K562 (cell line): ENCODE results near the gene OR10C1.

ENCODE experiments used
- GATA2 ChIP-seq: sonication (generic); formaldehyde crosslinking; IDR thresholded peaks from 2 replicates; pipeline ENCODE4 v1.4.0; 2020; ENCODE audit warnings: mild to moderate bottlenecking, missing genetic modification reagents
- KLF6 ChIP-seq: fragments of 250-450 bp; sonication (Bioruptor Pico); IDR thresholded peaks from 2 replicates; pipeline ENCODE4 v1.4.0; 2020; ENCODE audit warnings: mild to moderate bottlenecking, moderate library complexity, borderline replicate concordance
- NR3C1 ChIP-seq: sonication (generic); formaldehyde crosslinking; IDR thresholded peaks from 2 replicates; pipeline ENCODE4 v1.8.1; 2022; ENCODE audit warnings: missing genetic modification reagents
- POLR2A ChIP-seq: fragments of 450-650 bp; conservative IDR thresholded peaks from 2 replicates; pipeline ENCODE4 v1.6.1; 2016
- RCOR1 ChIP-seq, 2 experiments: IDR thresholded peaks; 2 replicates each; pipeline ENCODE4 v1.6.1; 2012; ENCODE audit warnings: low read depth in 2 of 2, low read length in 2 of 2, borderline replicate concordance in 1 of 2, improper control_type of control experiment in 1 of 2
- SMAD3 ChIP-seq: fragments of 450-650 bp; formaldehyde crosslinking; conservative IDR thresholded peaks from 2 replicates; pipeline ENCODE4 v1.4.0; 2020; ENCODE audit warnings: mild to moderate bottlenecking
- SP1 ChIP-seq: sonication (generic); formaldehyde crosslinking; IDR thresholded peaks from 2 replicates; pipeline ENCODE4 v1.8.1; 2022; ENCODE audit warnings: mild to moderate bottlenecking, missing genetic modification reagents
- U2AF1 ChIP-seq: fragments of 200-400 bp; formaldehyde crosslinking; optimal IDR thresholded peaks from 2 replicates; pipeline ENCODE3; 2017; ENCODE audit warnings: mild to moderate bottlenecking, low read depth, low read length, moderate library complexity
- ZKSCAN1 ChIP-seq: fragments of 150-350 bp; IDR thresholded peaks from 2 replicates; pipeline ENCODE4 v1.6.1; 2016; ENCODE audit warnings: low read depth, low read length
- TF ChIP-seq, protein P1 (sequence below), 3 experiments: IDR thresholded peaks in 2 of 3; conservative IDR thresholded peaks in 1 of 3; 2 replicates each; pipeline ENCODE4 v1.5.1; 2011 to 2012; ENCODE audit warnings: low read length in 3 of 3, mild to moderate bottlenecking in 3 of 3, control low read depth in 2 of 3, improper control_type of control experiment in 1 of 3, inconsistent platforms in 1 of 3, low read depth in 1 of 3, mixed read lengths in 1 of 3, moderate library complexity in 1 of 3; ENCODE audit not compliant: insufficient read depth in 2 of 3
- TF ChIP-seq, protein P2 (sequence below): conservative IDR thresholded peaks from 2 replicates; pipeline ENCODE4 v1.6.1; 2011; ENCODE audit warnings: low read depth, mild to moderate bottlenecking, low read length; ENCODE audit not compliant: control insufficient read depth
- TF ChIP-seq, protein P3 (sequence below): fragments of 450-650 bp; IDR thresholded peaks from 2 replicates; pipeline ENCODE4 v1.6.1; 2014; ENCODE audit warnings: low read depth, mild to moderate bottlenecking, moderate library complexity, borderline replicate concordance
- TF ChIP-seq, protein P4 (sequence below): fragments of 450-650 bp; IDR thresholded peaks from 2 replicates; pipeline ENCODE4 v1.6.1; 2018; ENCODE audit not compliant: partially characterized antibody

DNA sequence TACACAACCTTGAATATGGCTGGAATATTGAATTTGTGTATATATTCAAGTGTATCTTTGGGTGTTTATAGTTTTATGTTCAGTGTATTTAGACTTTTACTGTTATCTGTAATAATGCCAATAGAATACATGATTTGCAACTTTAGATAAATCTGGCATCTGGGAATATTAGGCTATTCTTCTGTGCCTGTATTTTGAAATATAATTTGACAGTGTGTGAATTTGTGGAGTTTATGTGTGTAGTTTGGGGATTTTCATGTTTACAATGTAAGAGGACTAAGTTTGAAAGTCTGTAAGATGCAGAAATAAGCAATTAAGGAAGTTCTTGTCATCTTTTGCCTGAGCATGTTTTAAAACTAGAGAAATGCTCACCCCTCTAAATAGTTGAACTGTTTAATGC, at the start of gene OR10C1:
- TF ChIP-seq, protein P1, sequence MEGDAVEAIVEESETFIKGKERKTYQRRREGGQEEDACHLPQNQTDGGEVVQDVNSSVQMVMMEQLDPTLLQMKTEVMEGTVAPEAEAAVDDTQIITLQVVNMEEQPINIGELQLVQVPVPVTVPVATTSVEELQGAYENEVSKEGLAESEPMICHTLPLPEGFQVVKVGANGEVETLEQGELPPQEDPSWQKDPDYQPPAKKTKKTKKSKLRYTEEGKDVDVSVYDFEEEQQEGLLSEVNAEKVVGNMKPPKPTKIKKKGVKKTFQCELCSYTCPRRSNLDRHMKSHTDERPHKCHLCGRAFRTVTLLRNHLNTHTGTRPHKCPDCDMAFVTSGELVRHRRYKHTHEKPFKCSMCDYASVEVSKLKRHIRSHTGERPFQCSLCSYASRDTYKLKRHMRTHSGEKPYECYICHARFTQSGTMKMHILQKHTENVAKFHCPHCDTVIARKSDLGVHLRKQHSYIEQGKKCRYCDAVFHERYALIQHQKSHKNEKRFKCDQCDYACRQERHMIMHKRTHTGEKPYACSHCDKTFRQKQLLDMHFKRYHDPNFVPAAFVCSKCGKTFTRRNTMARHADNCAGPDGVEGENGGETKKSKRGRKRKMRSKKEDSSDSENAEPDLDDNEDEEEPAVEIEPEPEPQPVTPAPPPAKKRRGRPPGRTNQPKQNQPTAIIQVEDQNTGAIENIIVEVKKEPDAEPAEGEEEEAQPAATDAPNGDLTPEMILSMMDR (IDR thresholded peaks at IDR 0.05 in 2 of 3, conservative IDR thresholded peaks at IDR 0.05 in 1 of 3; ENCODE audit: insufficient read depth in 2 of 3, low read depth in 1 of 3, low read length in 3 of 3): no peak
- TF ChIP-seq U2AF1 (no peak), ZKSCAN1 (no peak), GATA2 (CRISPR knock-in tag) (no peak), KLF6 (no peak), NR3C1 (CRISPR knock-in tag) (no peak), SP1 (CRISPR knock-in tag) (no peak), POLR2A (no peak), RCOR1 (IDR thresholded peaks at IDR 0.05; ENCODE audit: borderline replicate concordance in 1 of 2, low read depth in 2 of 2, low read length in 2 of 2) (no peak), SMAD3 (no peak)
- TF ChIP-seq, protein P2, sequence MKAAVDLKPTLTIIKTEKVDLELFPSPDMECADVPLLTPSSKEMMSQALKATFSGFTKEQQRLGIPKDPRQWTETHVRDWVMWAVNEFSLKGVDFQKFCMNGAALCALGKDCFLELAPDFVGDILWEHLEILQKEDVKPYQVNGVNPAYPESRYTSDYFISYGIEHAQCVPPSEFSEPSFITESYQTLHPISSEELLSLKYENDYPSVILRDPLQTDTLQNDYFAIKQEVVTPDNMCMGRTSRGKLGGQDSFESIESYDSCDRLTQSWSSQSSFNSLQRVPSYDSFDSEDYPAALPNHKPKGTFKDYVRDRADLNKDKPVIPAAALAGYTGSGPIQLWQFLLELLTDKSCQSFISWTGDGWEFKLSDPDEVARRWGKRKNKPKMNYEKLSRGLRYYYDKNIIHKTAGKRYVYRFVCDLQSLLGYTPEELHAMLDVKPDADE: no peak
- TF ChIP-seq, protein P3, sequence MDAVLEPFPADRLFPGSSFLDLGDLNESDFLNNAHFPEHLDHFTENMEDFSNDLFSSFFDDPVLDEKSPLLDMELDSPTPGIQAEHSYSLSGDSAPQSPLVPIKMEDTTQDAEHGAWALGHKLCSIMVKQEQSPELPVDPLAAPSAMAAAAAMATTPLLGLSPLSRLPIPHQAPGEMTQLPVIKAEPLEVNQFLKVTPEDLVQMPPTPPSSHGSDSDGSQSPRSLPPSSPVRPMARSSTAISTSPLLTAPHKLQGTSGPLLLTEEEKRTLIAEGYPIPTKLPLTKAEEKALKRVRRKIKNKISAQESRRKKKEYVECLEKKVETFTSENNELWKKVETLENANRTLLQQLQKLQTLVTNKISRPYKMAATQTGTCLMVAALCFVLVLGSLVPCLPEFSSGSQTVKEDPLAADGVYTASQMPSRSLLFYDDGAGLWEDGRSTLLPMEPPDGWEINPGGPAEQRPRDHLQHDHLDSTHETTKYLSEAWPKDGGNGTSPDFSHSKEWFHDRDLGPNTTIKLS: no peak
- TF ChIP-seq, protein P4, sequence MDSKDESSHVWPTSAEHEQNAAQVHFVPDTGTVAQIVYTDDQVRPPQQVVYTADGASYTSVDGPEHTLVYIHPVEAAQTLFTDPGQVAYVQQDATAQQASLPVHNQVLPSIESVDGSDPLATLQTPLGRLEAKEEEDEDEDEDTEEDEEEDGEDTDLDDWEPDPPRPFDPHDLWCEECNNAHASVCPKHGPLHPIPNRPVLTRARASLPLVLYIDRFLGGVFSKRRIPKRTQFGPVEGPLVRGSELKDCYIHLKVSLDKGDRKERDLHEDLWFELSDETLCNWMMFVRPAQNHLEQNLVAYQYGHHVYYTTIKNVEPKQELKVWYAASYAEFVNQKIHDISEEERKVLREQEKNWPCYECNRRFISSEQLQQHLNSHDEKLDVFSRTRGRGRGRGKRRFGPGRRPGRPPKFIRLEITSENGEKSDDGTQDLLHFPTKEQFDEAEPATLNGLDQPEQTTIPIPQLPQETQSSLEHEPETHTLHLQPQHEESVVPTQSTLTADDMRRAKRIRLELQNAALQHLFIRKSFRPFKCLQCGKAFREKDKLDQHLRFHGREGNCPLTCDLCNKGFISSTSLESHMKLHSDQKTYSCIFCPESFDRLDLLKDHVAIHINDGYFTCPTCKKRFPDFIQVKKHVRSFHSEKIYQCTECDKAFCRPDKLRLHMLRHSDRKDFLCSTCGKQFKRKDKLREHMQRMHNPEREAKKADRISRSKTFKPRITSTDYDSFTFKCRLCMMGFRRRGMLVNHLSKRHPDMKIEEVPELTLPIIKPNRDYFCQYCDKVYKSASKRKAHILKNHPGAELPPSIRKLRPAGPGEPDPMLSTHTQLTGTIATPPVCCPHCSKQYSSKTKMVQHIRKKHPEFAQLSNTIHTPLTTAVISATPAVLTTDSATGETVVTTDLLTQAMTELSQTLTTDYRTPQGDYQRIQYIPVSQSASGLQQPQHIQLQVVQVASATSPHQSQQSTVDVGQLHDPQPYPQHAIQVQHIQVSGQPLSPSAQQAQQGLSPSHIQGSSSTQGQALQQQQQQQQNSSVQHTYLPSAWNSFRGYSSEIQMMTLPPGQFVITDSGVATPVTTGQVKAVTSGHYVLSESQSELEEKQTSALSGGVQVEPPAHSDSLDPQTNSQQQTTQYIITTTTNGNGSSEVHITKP: no peak
